Measurements from ENCODE around the gene USB1.

Gene USB1, protein sequence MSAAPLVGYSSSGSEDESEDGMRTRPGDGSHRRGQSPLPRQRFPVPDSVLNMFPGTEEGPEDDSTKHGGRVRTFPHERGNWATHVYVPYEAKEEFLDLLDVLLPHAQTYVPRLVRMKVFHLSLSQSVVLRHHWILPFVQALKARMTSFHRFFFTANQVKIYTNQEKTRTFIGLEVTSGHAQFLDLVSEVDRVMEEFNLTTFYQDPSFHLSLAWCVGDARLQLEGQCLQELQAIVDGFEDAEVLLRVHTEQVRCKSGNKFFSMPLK

DNA sequence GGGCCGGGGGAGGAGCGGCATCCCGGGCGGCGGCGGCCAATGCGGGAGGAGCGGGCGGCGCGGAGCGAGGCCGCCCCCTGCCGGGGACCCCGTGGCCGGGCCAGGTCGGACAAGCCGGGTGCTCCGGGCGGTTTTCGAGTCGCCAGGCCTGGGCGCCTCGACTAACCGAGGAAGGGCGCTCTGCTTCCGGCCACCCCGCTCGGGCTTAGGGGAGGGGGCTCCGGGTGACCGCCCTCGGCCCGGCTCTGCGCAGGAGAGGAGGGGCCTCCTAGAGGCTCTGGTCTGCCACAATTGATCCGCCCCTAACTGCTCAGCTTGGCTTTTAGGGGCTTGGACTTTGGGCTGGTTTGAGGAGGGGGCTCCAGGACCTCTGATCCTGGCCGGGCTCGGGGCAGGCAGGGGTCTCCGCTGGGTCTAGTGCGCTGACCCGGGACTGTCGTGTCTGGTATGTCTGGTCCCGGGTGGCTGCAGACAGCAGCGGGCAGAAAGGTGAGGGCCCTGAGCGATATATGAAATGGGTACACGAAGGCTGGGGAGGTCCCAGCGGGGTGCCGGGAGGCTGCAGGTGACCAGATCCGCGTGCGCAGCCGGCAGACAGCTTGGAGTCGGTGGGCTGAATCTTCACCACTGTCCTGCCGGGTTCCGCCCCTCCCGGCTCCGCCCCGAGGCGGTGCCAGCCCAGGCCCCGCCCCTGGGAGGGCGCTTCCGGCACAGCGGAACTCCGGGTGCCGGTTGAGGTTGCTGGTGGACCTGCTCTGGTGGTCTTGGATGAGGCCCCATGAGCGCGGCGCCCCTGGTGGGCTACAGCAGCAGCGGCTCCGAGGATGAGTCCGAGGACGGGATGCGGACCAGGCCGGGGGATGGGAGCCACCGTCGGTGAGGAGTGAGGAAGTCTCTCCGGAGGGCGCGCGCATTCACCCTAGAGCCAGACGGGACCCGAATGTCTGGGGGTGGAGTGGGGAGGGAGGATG lies at the start of gene USB1:
USB1 (plus strand) TSS at position 702 of the 971 bp plus-strand sequence; CDS start at position 779, 77 bp downstream.
- peaks cover 26% of the 10 kb centered on the region for H3K36me3 Mint-ChIP-seq (ENCODE audit: low read depth)
- H3K27me3 Mint-ChIP-seq (ENCODE audit: low read depth, poor library complexity): peaks cover 3% of the 10 kb centered on the region
- TF ChIP-seq, protein P1, sequence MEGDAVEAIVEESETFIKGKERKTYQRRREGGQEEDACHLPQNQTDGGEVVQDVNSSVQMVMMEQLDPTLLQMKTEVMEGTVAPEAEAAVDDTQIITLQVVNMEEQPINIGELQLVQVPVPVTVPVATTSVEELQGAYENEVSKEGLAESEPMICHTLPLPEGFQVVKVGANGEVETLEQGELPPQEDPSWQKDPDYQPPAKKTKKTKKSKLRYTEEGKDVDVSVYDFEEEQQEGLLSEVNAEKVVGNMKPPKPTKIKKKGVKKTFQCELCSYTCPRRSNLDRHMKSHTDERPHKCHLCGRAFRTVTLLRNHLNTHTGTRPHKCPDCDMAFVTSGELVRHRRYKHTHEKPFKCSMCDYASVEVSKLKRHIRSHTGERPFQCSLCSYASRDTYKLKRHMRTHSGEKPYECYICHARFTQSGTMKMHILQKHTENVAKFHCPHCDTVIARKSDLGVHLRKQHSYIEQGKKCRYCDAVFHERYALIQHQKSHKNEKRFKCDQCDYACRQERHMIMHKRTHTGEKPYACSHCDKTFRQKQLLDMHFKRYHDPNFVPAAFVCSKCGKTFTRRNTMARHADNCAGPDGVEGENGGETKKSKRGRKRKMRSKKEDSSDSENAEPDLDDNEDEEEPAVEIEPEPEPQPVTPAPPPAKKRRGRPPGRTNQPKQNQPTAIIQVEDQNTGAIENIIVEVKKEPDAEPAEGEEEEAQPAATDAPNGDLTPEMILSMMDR (IDR thresholded peaks at IDR 0.05): peak; percentile 50
- DNase-seq: peak; percentile 92
- peak within 1 kb of the TSS; percentile 83 for H3K27ac Mint-ChIP-seq
- H3K4me3 Mint-ChIP-seq: peak within 1 kb of the TSS; percentile 92
- H3K4me1 Mint-ChIP-seq: peaks cover 28% of the 10 kb centered on the region
- H3K9me3 Mint-ChIP-seq: no peaks in the 10 kb centered on the region

DNA sequence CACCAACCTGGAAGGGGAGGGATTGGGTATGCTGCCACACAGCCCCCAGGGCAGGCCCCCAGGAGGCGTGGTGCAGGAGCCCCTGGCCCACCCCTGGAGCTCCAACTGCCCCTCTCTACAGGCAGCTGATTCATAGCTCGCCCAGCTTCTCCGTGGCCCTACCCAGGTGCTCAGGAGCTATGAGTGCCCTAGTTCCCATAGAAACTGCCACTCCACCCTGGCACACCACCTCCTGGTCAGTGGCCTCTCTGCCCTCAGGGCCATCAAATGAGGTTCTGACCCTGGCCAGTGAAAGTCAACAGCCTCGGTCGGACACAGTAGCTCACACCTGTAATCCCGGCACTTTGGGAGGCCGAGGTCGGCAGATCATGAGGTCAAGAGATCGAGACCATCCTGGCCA lies 48.3 kb upstream of the USB1 start:
- DNase-seq: no peak
- H3K27me3 Mint-ChIP-seq (ENCODE audit: low read depth, poor library complexity): peaks cover 9% of the 10 kb centered on the region
- TF ChIP-seq, protein P1 (IDR thresholded peaks at IDR 0.05): no peak
- H3K36me3 Mint-ChIP-seq (ENCODE audit: low read depth): no peaks in the 10 kb centered on the region
- H3K4me3 Mint-ChIP-seq: no peak overlapping the region
- H3K9me3 Mint-ChIP-seq: no peaks in the 10 kb centered on the region
- H3K4me1 Mint-ChIP-seq: peaks cover 4% of the 10 kb centered on the region
- no peak overlapping the region for H3K27ac Mint-ChIP-seq

- H3K9me3 Mint-ChIP-seq: no peaks in the 10 kb centered on the region
- DNase-seq: no peak
- no peaks in the 10 kb centered on the region for H3K36me3 Mint-ChIP-seq (ENCODE audit: low read depth)
- peaks cover 4% of the 10 kb centered on the region for H3K4me1 Mint-ChIP-seq
- TF ChIP-seq, protein P1 (IDR thresholded peaks at IDR 0.05): no peak
- no peak overlapping the region for H3K4me3 Mint-ChIP-seq
- H3K27me3 Mint-ChIP-seq (ENCODE audit: low read depth, poor library complexity): peaks cover 9% of the 10 kb centered on the region
- H3K27ac Mint-ChIP-seq: peak overlapping the region; percentile 53
These were observed 47.4 kb upstream of the USB1 start for GRCh38 chr16:57953857-57954256.

DNA sequence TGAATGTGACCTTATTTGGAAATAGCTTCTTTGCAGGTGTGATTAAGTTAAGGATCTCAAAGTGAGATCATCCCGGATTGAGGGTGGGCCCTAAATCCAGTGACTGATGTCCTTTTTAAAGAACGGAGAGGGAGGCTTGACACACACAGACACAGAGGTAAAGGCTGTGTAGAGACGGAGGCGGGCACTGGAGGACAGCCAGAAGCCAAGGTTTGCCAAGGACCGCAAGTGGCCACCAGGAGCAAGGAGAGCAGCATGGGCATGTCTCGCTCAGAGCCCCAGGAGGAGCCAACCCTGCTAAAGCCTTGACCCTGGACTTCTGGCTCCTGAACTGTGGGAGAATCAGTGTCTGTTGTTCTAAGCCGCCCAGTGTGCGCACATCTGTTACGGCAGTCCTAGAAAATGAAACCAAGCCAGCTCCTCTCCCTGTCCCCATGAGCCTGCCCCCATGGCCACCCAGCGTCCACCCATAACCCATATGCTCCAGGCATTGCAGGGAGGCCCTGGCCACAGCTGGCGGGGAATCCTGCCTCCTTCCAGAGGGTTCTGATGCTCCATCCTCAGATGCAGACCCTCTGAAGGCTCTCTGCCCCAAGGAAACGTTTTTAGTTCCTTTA lies 45.5 kb upstream of the USB1 start:
- H3K27ac Mint-ChIP-seq: no peak overlapping the region
- peaks cover 4% of the 10 kb centered on the region for H3K4me1 Mint-ChIP-seq
- TF ChIP-seq, protein P1 (IDR thresholded peaks at IDR 0.05): no peak
- peaks cover 7% of the 10 kb centered on the region for H3K27me3 Mint-ChIP-seq (ENCODE audit: low read depth, poor library complexity)
- no peaks in the 10 kb centered on the region for H3K36me3 Mint-ChIP-seq (ENCODE audit: low read depth)
- no peak overlapping the region for H3K4me3 Mint-ChIP-seq
- H3K9me3 Mint-ChIP-seq: no peaks in the 10 kb centered on the region
- no peak for DNase-seq

DNA sequence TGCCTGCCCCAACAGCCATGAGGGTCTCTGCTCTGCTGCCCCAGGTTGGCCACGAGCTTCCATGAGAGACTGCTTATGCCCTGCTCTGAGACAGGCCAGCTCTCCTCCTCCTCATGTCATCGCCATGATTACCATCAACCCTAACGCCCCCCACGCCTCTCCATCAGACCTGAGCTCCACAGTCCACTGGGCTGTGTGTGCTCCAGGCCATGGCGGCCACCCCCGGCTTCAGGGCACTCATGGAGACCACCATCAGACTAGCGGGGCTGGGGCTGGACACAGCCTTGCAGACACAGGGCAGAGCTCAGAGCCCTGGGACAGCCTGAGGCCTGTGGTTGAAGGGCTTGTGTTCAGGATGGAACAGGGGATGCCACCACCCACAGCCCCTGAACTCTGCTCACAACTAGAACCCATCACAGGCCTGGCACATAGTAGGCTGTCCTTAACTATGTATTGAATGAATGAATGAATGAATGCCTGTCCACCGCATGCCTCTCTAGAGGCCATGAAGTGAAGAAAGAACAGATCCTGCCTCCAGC lies 44.9 kb upstream of the USB1 start:
- Mint-ChIP-seq H3K27ac (no peak overlapping the region), H3K4me1 (peaks cover 4% of the 10 kb centered on the region), H3K27me3 (ENCODE audit: low read depth, poor library complexity) (peaks cover 5% of the 10 kb centered on the region), H3K9me3 (no peaks in the 10 kb centered on the region), H3K4me3 (no peak overlapping the region), H3K36me3 (ENCODE audit: low read depth) (no peaks in the 10 kb centered on the region)
- TF ChIP-seq, protein P1 (IDR thresholded peaks at IDR 0.05): no peak
- DNase-seq: no peak

Data from nephron progenitor cell (in vitro differentiated cells).